ENCODE measurements around the gene FGFR3.

The FGFR3 gene

GRCh38 chr4:1753697-1754311, 39.3 kb upstream of the FGFR3 start:
- DNase-seq (ENCODE audit: low read depth, low spot score), result no peak
- no peak overlapping the region for H3K4me3 ChIP-seq (ENCODE audit: low read depth, low read length)
- CTCF ChIA-PET, result interaction anchor here (0.7 to 1.9 kb wide), 5 partner anchors 10 to 157 kb away, joined by 4 to 8 read pairs (median 4); no protein-coding TSS in a partner anchor
- TF ChIP-seq CTCF (IDR thresholded peaks at IDR 0.05; ENCODE audit: insufficient read depth, low read length, missing control alignments), result no peak
- POLR2A ChIA-PET, result no interaction called here

GRCh38 chr4:1754336-1754735, 38.8 kb upstream of the FGFR3 start:
- TF ChIP-seq CTCF (IDR thresholded peaks at IDR 0.05; ENCODE audit: insufficient read depth, low read length, missing control alignments), result no peak

GRCh38 chr4:1755297-1755696, 37.8 kb upstream of the FGFR3 start:
- POLR2A ChIA-PET, result no interaction called here
- no peak overlapping the region for H3K4me3 ChIP-seq (ENCODE audit: low read depth, low read length)
- TF ChIP-seq CTCF (IDR thresholded peaks at IDR 0.05; ENCODE audit: insufficient read depth, low read length, missing control alignments), result no peak
- no peak for DNase-seq (ENCODE audit: low read depth, low spot score)
- CTCF ChIA-PET, result interaction anchor here (0.9 to 2.3 kb wide), 4 partner anchors 15 to 152 kb away, joined by 3 to 8 read pairs (median 5); no protein-coding TSS in a partner anchor

More at GRCh38 chr4:1754336-1754735, 38.8 kb upstream of the FGFR3 start:
- ChIA-PET POLR2A (no interaction called here), CTCF (interaction anchor here (0.7 to 1.9 kb wide), 6 partner anchors 10 to 156 kb away, joined by 4 to 8 read pairs (median 4); no protein-coding TSS in a partner anchor)
- no peak overlapping the region for H3K4me3 ChIP-seq (ENCODE audit: low read depth, low read length)
- no peak for DNase-seq (ENCODE audit: low read depth, low spot score)

GRCh38 chr4:1756079-1756478, 37.0 kb upstream of the FGFR3 start:
- ChIA-PET POLR2A (no interaction called here), CTCF (interaction anchor here (0.7 to 4.5 kb wide), 4 partner anchors 8 to 151 kb away, joined by 3 to 20 read pairs (median 6); no protein-coding TSS in a partner anchor)
- DNase-seq (ENCODE audit: low read depth, low spot score), result no peak
- no peak for TF ChIP-seq CTCF (IDR thresholded peaks at IDR 0.05; ENCODE audit: insufficient read depth, low read length, missing control alignments)
- H3K4me3 ChIP-seq (ENCODE audit: low read depth, low read length), result no peak overlapping the region

- POLR2A ChIA-PET, result no interaction called here
- no peak for TF ChIP-seq CTCF (IDR thresholded peaks at IDR 0.05; ENCODE audit: insufficient read depth, low read length, missing control alignments)
- H3K4me3 ChIP-seq (ENCODE audit: low read depth, low read length), result no peak overlapping the region
- CTCF ChIA-PET, result interaction anchor here (0.7 to 4.5 kb wide), 3 partner anchors 10 to 53 kb away, joined by 3 to 20 read pairs (median 8); no protein-coding TSS in a partner anchor
- DNase-seq (ENCODE audit: low read depth, low spot score), result no peak
Measured at GRCh38 chr4:1756893-1757779, 36.0 kb upstream of the FGFR3 start.

GRCh38 chr4:1757836-1758235, 35.3 kb upstream of the FGFR3 start:
- TF ChIP-seq CTCF (IDR thresholded peaks at IDR 0.05; ENCODE audit: insufficient read depth, low read length, missing control alignments), result no peak
- CTCF ChIA-PET, result interaction anchor here (4.5 kb wide), 1 partner anchor 10 kb away, joined by 20 read pairs; no protein-coding TSS in a partner anchor
- POLR2A ChIA-PET, result no interaction called here

More at GRCh38 chr4:1757836-1758235, 35.3 kb upstream of the FGFR3 start:
- no peak for DNase-seq (ENCODE audit: low read depth, low spot score)
- H3K4me3 ChIP-seq (ENCODE audit: low read depth, low read length), result no peak overlapping the region

All from AG04449 (cell line).